ENCODE measurements around the gene OR51A2. TPM values are rescaled to one million over a fixed set of nuclear protein-coding genes. Genes with fewer than 3 reads are reported as not detected.

Gene OR51A2
- total RNA-seq = not detected in 2 replicates

GRCh38 chr11:4955613-4956012 is at the start of gene OR51A2:
OR51A2 (minus strand) TSS chr11:4955713; CDS start chr11:4955713, 0 bp downstream.

GRCh38 chr11:4994551-4994950 is 39.0 kb upstream of the OR51A2 start, which contains the start of gene OR51L1:
OR51L1 (plus strand) TSS chr11:4994851; CDS start chr11:4998983, 4,132 bp downstream.

GRCh38 chr11:4947505-4947904 is 8.0 kb downstream of the OR51A2 start, which contains the start of gene OR51A4:
OR51A4 (minus strand) TSS chr11:4947605; CDS start chr11:4947100, 505 bp downstream.

GRCh38 chr11:4924239-4924638 is 31.3 kb downstream of the OR51A2 start, which contains the start of gene OR51G1:
OR51G1 (minus strand) TSS chr11:4924339; CDS start chr11:4924339, 0 bp downstream.

GRCh38 chr11:4919250-4919649 is 36.3 kb downstream of the OR51A2 start, which contains the start of gene OR51G2:
OR51G2 (minus strand) TSS chr11:4919350; CDS start chr11:4915663, 3,687 bp downstream.

Other genes with a start within 250 kb of the OR51A2 start
- not detected in 2 replicates for gene OR51F1, start 185.8 kb downstream of the OR51A2 start, total RNA-seq
- gene OR52R1, start 151.3 kb downstream of the OR51A2 start, total RNA-seq = not detected in 2 replicates
- not detected in 2 replicates for gene OR51F2, start 134.4 kb downstream of the OR51A2 start, total RNA-seq
- gene OR51S1, start 106.5 kb downstream of the OR51A2 start, total RNA-seq = not detected in 2 replicates
- gene OR51T1, start 73.8 kb downstream of the OR51A2 start, total RNA-seq = not detected in 2 replicates
- not detected in 2 replicates for gene OR51A7, start 51.9 kb downstream of the OR51A2 start, total RNA-seq
- not detected in 2 replicates for gene OR51G2, start 36.4 kb downstream of the OR51A2 start, total RNA-seq
- not detected in 2 replicates for gene OR51G1, start 31.4 kb downstream of the OR51A2 start, total RNA-seq
- gene OR51A4, start 8.1 kb downstream of the OR51A2 start, total RNA-seq = not detected in 2 replicates
- gene OR51L1, start 39.1 kb upstream of the OR51A2 start, total RNA-seq = not detected in 2 replicates
- not detected in 2 replicates for gene OR52J3, start 90.8 kb upstream of the OR51A2 start, total RNA-seq
- not detected in 2 replicates for gene OR52E2, start 103.9 kb upstream of the OR51A2 start, total RNA-seq
- gene OR52E1, start 113.9 kb upstream of the OR51A2 start, total RNA-seq = not detected in 2 replicates
- not detected in 2 replicates for gene OR52A5, start 182.6 kb upstream of the OR51A2 start, total RNA-seq
- gene OR52A1, start 199.0 kb upstream of the OR51A2 start, total RNA-seq = not detected in 2 replicates
- not detected in 2 replicates for gene OR51V1, start 245.0 kb upstream of the OR51A2 start, total RNA-seq

All from placental epithelial cell (primary cell).